H1 (cell line): ENCODE results near the gene RIN3. TPM values are rescaled to one million over a fixed set of nuclear protein-coding genes. Genes with fewer than 3 reads are reported as not detected.

Source experiments
- CTCF ChIA-PET: fragments of 300-600 bp; sonication (Branson Sonifier 250); formaldehyde crosslinking; loops from one replicate; lab custom pipeline; 2021; ENCODE audit not compliant: partially characterized antibody; lab: Charles Lee
- POLR2A ChIA-PET: fragments of 300-600 bp; sonication (Branson Sonifier 250); formaldehyde crosslinking; loops from one replicate; lab custom pipeline; 2021; ENCODE audit warnings: inconsistent platforms; ENCODE audit not compliant: partially characterized antibody; lab: Charles Lee
- DNase-seq, 2 experiments: peaks; one replicate each; pipeline versions ENCODE4 v3.0.0 to v3.0.0-alpha.2; 2010 to 2022; ENCODE audit warnings: low spot score in 2 of 2, low read depth in 1 of 2, mixed read lengths in 1 of 2
- FAIRE-seq: peaks from 2 replicates; lab custom pipeline; 2011; peaks lifted over from hg19 to GRCh38; lab: Jason Lieb, UNC
- H2AFZ ChIP-seq: 2 replicates; pipeline ENCODE4 v1.8.1; 2012; ENCODE audit warnings: low read length, inconsistent platforms
- H2AK5ac ChIP-seq: 2 replicates; pipeline ENCODE4 v1.6.1; 2013; ENCODE audit warnings: low read depth, low read length
- H2BK120ac ChIP-seq: replicated peaks from 2 replicates; pipeline ENCODE3; 2013; ENCODE audit warnings: low read depth, low read length, inconsistent platforms
- H2BK12ac ChIP-seq: 2 replicates; pipeline ENCODE4 v1.6.1; 2013; ENCODE audit warnings: low read depth, low read length
- H2BK15ac ChIP-seq: 2 replicates; pipeline ENCODE4 v1.6.1; 2013; ENCODE audit warnings: low read length
- H2BK20ac ChIP-seq: 2 replicates; pipeline ENCODE4 v1.6.1; 2013; ENCODE audit warnings: low read length
- H2BK5ac ChIP-seq: 2 replicates; pipeline ENCODE4 v1.6.1; 2013; ENCODE audit warnings: low read depth, low read length
- H3K14ac ChIP-seq: 2 replicates; pipeline ENCODE4 v1.6.1; 2013; ENCODE audit warnings: inconsistent platforms; ENCODE audit not compliant: insufficient read length
- H3K18ac ChIP-seq: 2 replicates; pipeline ENCODE4 v1.6.1; 2013; ENCODE audit warnings: low read length; ENCODE audit errors: extremely low read depth
- H3K23ac ChIP-seq: 2 replicates; pipeline ENCODE4 v1.6.1; 2013; ENCODE audit warnings: inconsistent platforms; ENCODE audit not compliant: insufficient read length
- H3K23me2 ChIP-seq: 2 replicates; pipeline ENCODE4 v1.6.1; 2013; ENCODE audit warnings: low read depth, low read length
- H3K27ac ChIP-seq: 2 replicates; pipeline ENCODE4 v1.6.1; 2011; ENCODE audit warnings: low read depth, low read length, inconsistent platforms
- H3K27me3 ChIP-seq, 4 experiments: replicated peaks in 1 of 4; 1 replicate in 1 of 4; 2 replicates in 3 of 4; pipeline versions ENCODE4 v1.6.1 to v1.8.1; 2011 to 2013; ENCODE audit warnings: low read length in 3 of 4, mild to moderate bottlenecking in 3 of 4, inconsistent platforms in 2 of 4, mixed read lengths in 2 of 4, moderate library complexity in 1 of 4; ENCODE audit not compliant: control insufficient read depth in 3 of 4, insufficient read depth in 3 of 4; ENCODE audit errors: extremely low read depth in 1 of 4
- H3K36me3 ChIP-seq, 4 experiments: 2 replicates each; pipeline versions ENCODE4 v1.6.1 to v1.8.1; 2011 to 2013; ENCODE audit warnings: mild to moderate bottlenecking in 4 of 4, low read length in 3 of 4, moderate library complexity in 2 of 4, control low read depth in 1 of 4, inconsistent platforms in 1 of 4; ENCODE audit not compliant: insufficient read depth in 4 of 4, control insufficient read depth in 2 of 4
- H3K4ac ChIP-seq: replicated peaks from 2 replicates; pipeline ENCODE3; 2013; ENCODE audit warnings: low read length, low read depth, mixed read lengths, inconsistent platforms; ENCODE audit not compliant: insufficient read length
- H3K4me1 ChIP-seq, 4 experiments: replicated peaks in 1 of 4; 1 replicate in 1 of 4; 2 replicates in 3 of 4; pipeline versions ENCODE4 v1.6.1 to v1.8.1; 2011 to 2013; ENCODE audit warnings: low read length in 3 of 4, inconsistent platforms in 2 of 4, mixed read lengths in 1 of 4; ENCODE audit not compliant: insufficient read depth in 4 of 4, control insufficient read depth in 3 of 4
- H3K4me2 ChIP-seq, 2 experiments: 2 replicates each; pipeline versions ENCODE4 v1.6.1 to v1.8.1; 2011 to 2013; ENCODE audit warnings: low read depth in 2 of 2, low read length in 2 of 2, control low read depth in 1 of 2, inconsistent platforms in 1 of 2, mild to moderate bottlenecking in 1 of 2; ENCODE audit not compliant: insufficient read depth in 1 of 2
- H3K4me3 ChIP-seq, 4 experiments: fragments of 200-600, 300-600 bp in 1 of 4; sonication (generic), shearing (Covaris generic), sonication (Bioruptor Twin) in 1 of 4; 2 replicates each; pipeline versions ENCODE4 v1.5.1 to v1.8.1; 2011 to 2016; ENCODE audit warnings: low read length in 4 of 4, low read depth in 3 of 4, control low read depth in 2 of 4, inconsistent platforms in 2 of 4, mild to moderate bottlenecking in 2 of 4, mixed read lengths in 1 of 4, moderate library complexity in 1 of 4; ENCODE audit not compliant: insufficient read depth in 2 of 4; ENCODE audit errors: extremely low read depth in 1 of 4
- H3K56ac ChIP-seq: replicated peaks from 2 replicates; pipeline ENCODE3; 2013; ENCODE audit warnings: low read depth, mild to moderate bottlenecking, mixed read lengths, low read length, inconsistent platforms; ENCODE audit not compliant: insufficient read length
- H3K79me1 ChIP-seq: 2 replicates; pipeline ENCODE4 v1.6.1; 2013; ENCODE audit warnings: low read depth, low read length, control low read depth
- H3K79me2 ChIP-seq, 2 experiments: 2 replicates each; pipeline versions ENCODE4 v1.6.1 to v1.8.1; 2012 to 2013; ENCODE audit warnings: low read length in 2 of 2, mild to moderate bottlenecking in 2 of 2, inconsistent platforms in 1 of 2; ENCODE audit not compliant: insufficient read depth in 2 of 2, control insufficient read depth in 1 of 2
- H3K9ac ChIP-seq, 4 experiments: replicated peaks in 1 of 4; 1 replicate in 1 of 4; 2 replicates in 3 of 4; pipeline versions ENCODE4 v1.6.1 to v1.8.1; 2011 to 2013; ENCODE audit warnings: low read depth in 3 of 4, low read length in 3 of 4, control low read depth in 2 of 4, mild to moderate bottlenecking in 2 of 4, moderate library complexity in 2 of 4, inconsistent platforms in 1 of 4; ENCODE audit errors: extremely low read depth in 1 of 4
- H3K9me3 ChIP-seq, 2 experiments: 2 replicates each; pipeline versions ENCODE4 v1.6.1 to v1.8.1; 2012 to 2013; ENCODE audit warnings: mild to moderate bottlenecking in 2 of 2, moderate library complexity in 2 of 2, control low read depth in 1 of 2, inconsistent platforms in 1 of 2, low read depth in 1 of 2, low read length in 1 of 2, mixed read lengths in 1 of 2; ENCODE audit not compliant: insufficient read depth in 2 of 2
- H4K20me1 ChIP-seq, 2 experiments: replicated peaks in 1 of 2; 2 replicates each; pipeline versions ENCODE3 to v1.8.1; 2011 to 2013; ENCODE audit warnings: inconsistent platforms in 2 of 2, low read length in 2 of 2, mild to moderate bottlenecking in 1 of 2; ENCODE audit not compliant: insufficient read depth in 2 of 2, control insufficient read depth in 1 of 2
- H4K5ac ChIP-seq: 2 replicates; pipeline ENCODE4 v1.6.1; 2013; ENCODE audit warnings: low read length, low read depth, mixed read lengths, inconsistent platforms; ENCODE audit not compliant: insufficient read length
- H4K8ac ChIP-seq: 2 replicates; pipeline ENCODE4 v1.8.0; 2013; ENCODE audit warnings: mild to moderate bottlenecking, moderate library complexity, low read length, inconsistent platforms; ENCODE audit not compliant: insufficient read depth; ENCODE audit errors: extremely low read depth
- H4K91ac ChIP-seq: replicated peaks from 2 replicates; pipeline ENCODE3; 2013; ENCODE audit warnings: low read length, mixed read lengths, inconsistent platforms; ENCODE audit not compliant: insufficient read length
- CBX5 ChIP-seq: fragments of 300-800, 300-1000 bp; sonication (generic); IDR thresholded peaks from 2 replicates; pipeline ENCODE4 v1.7.1; 2016; ENCODE audit warnings: antibody characterized with exemption, low read length, low read depth
- EZH2 ChIP-seq: fragments of 200-600 bp; sonication (generic); IDR thresholded peaks from 2 replicates; pipeline ENCODE4 v1.7.1; 2012; ENCODE audit warnings: low read depth, mild to moderate bottlenecking, moderate library complexity, low read length, inconsistent platforms; ENCODE audit not compliant: severe bottlenecking
- GABPA ChIP-seq: IDR thresholded peaks from 2 replicates; pipeline ENCODE4 v1.6.1; 2011; ENCODE audit warnings: mild to moderate bottlenecking, low read length, moderate library complexity, borderline replicate concordance; ENCODE audit not compliant: insufficient read depth
- HDAC6 ChIP-seq: IDR thresholded peaks from one replicate; pipeline ENCODE4 v1.7.1; 2012; ENCODE audit warnings: low read depth, mild to moderate bottlenecking, inconsistent platforms, low read length, moderate library complexity
- JUND ChIP-seq: IDR thresholded peaks from 2 replicates; pipeline ENCODE4 v1.6.1; 2011; ENCODE audit warnings: mild to moderate bottlenecking, improper control_type of control experiment, low read length
- POLR2A ChIP-seq, 2 experiments: IDR thresholded peaks; 1 replicate in 1 of 2; 2 replicates in 1 of 2; pipeline ENCODE4 v1.6.1; 2011; ENCODE audit warnings: low read depth in 2 of 2, low read length in 2 of 2, mild to moderate bottlenecking in 2 of 2; ENCODE audit errors: control extremely low read depth in 1 of 2
- RAD21 ChIP-seq, 2 experiments: IDR thresholded peaks in 1 of 2; conservative IDR thresholded peaks in 1 of 2; 2 replicates each; pipeline ENCODE4 v1.6.1; 2011; ENCODE audit warnings: low read depth in 2 of 2, low read length in 2 of 2, improper control_type of control experiment in 1 of 2, inconsistent platforms in 1 of 2, mild to moderate bottlenecking in 1 of 2, moderate library complexity in 1 of 2
- RBBP5 ChIP-seq: IDR thresholded peaks from 2 replicates; pipeline ENCODE4 v1.7.1; 2012; ENCODE audit warnings: low read depth, mild to moderate bottlenecking, inconsistent platforms, low read length, moderate library complexity, borderline replicate concordance
- SP2 ChIP-seq: IDR thresholded peaks from 2 replicates; pipeline ENCODE4 v1.6.1; 2012; ENCODE audit warnings: mild to moderate bottlenecking, low read length, inconsistent platforms
- TEAD4 ChIP-seq: IDR thresholded peaks from 2 replicates; pipeline ENCODE4 v1.6.1; 2012; ENCODE audit warnings: low read depth, low read length, inconsistent platforms, mixed read lengths
- YY1 ChIP-seq: IDR thresholded peaks from 2 replicates; pipeline ENCODE4 v1.6.1; 2011; ENCODE audit warnings: low read depth, mild to moderate bottlenecking, low read length
- WGBS, 2 experiments: shearing (Covaris generic) in 1 of 2; methylation state at CpG; one replicate each; pipeline versions ENCODE4 v1.1.6 to v1.1.7; 2013 to 2015; ENCODE audit warnings: low lambda C conversion rate in 2 of 2, mixed read lengths in 2 of 2, inconsistent platforms in 1 of 2, low coverage in 1 of 2, missing lambda C conversion rate in 1 of 2; ENCODE audit not compliant: insufficient replicate concordance in 2 of 2, insufficient coverage in 1 of 2, insufficient read length in 1 of 2; ENCODE audit errors: extremely low coverage in 1 of 2, missing lambda C conversion rate in 1 of 2; 5-methylcytosine and 5-hydroxymethylcytosine counted together
- polyA plus RNA-seq, 7 experiments: library from polyadenylated mRNA; depleted of rRNA in 3 of 7; stranded (reverse) in 5 of 7; unstranded in 2 of 7; fragments of >200 nt in 5 of 7; fragments of 200-250 nt in 2 of 7; gene quantifications; 1 replicate in 5 of 7; 2 replicates in 1 of 7; 4 replicates in 1 of 7; pipeline versions ENCODE4 v1.2.1 to v1.2.3, GENCODE V29; 2011 to 2013; ENCODE audit warnings: missing spikeins in 2 of 7, mixed read lengths in 2 of 7
- total RNA-seq: library from RNA; stranded (reverse); fragmentation: NEBNext Ultra II Directional; extraction: Animal tissue kit (Norgen Biotek cat#: 25700); gene quantifications from 2 replicates; pipeline ENCODE4 v1.2.1, GENCODE V29; 2021

The RIN3 gene
- total and polyA plus RNA-seq, 2 of the 8 experiments (the other 6 are each of a cell fraction or from before 2014, with no cell fraction given): 0.59 to 1.5 TPM

GRCh38 chr14:92607251-92607650 is 93.7 kb downstream of the RIN3 start:
- no peak overlapping the region for H3K4me3 ChIP-seq
- H2BK15ac ChIP-seq: no peak overlapping the region
- no peaks in the 10 kb centered on the region for H3K23me2 ChIP-seq
- H3K9ac ChIP-seq: no peak overlapping the region
- H2BK12ac ChIP-seq: no peak overlapping the region
- H4K91ac ChIP-seq: no peak overlapping the region
- H3K4me2 ChIP-seq: no peak overlapping the region
- no peak overlapping the region for H2AK5ac ChIP-seq
- H3K79me1 ChIP-seq: no peaks in the 10 kb centered on the region; the same call in 1 of the 2 replicates
- no peaks in the 10 kb centered on the region for H3K4me1 ChIP-seq
- H4K5ac ChIP-seq: no peak overlapping the region
- H3K27me3 ChIP-seq: no peaks in the 10 kb centered on the region
- no peaks in the 10 kb centered on the region for H4K20me1 ChIP-seq
- DNase-seq: no peak
- no peak overlapping the region for H3K27ac ChIP-seq
- H3K18ac ChIP-seq: no peak overlapping the region
- H3K23ac ChIP-seq: no peak overlapping the region
- no peak overlapping the region for H2BK120ac ChIP-seq
- no peak overlapping the region for H2BK20ac ChIP-seq
- WGBS, 2 experiments: 93% methylated on average over 3 of the region's 3 CpGs; no CpG with 5 or more reads in 1 of the 2 experiments
- no peak overlapping the region for H3K56ac ChIP-seq
- no peak for FAIRE-seq
- no peaks in the 10 kb centered on the region for H3K36me3 ChIP-seq
- CTCF ChIA-PET: interaction anchor here (0.9 to 2.8 kb wide), 2 partner anchors 10 to 11 kb away, joined by 4 to 14 read pairs; no protein-coding TSS in a partner anchor
- no peaks in the 10 kb centered on the region for H3K79me2 ChIP-seq
- POLR2A ChIA-PET: no interaction called here
- H3K14ac ChIP-seq: no peak overlapping the region
- no peak overlapping the region for H2AFZ ChIP-seq
- H3K9me3 ChIP-seq: 0 out of 4 replicates have a peak, but pooled peaks cover 0 to 4% of the 10 kb centered on the region in 2 experiments
- no peak overlapping the region for H2BK5ac ChIP-seq
- H4K8ac ChIP-seq: no peak overlapping the region
- TF ChIP-seq RAD21 (IDR thresholded peaks at IDR 0.05 in 1 of 2, conservative IDR thresholded peaks at IDR 0.05 in 1 of 2; ENCODE audit: low read depth in 2 of 2, low read length in 2 of 2) (no peak), HDAC6 (no peak), JUND (no peak), EZH2 (no peak), RBBP5 (no peak), TEAD4 (no peak), POLR2A (IDR thresholded peaks at IDR 0.05; ENCODE audit: control extremely low read depth in 1 of 2, low read depth in 2 of 2, low read length in 2 of 2) (no peak), GABPA (no peak), YY1 (no peak), SP2 (no peak), CBX5 (no peak)
- H3K4ac ChIP-seq: no peak overlapping the region
